ENCODE data around the gene FXYD1. TPM values are rescaled to one million over a fixed set of nuclear protein-coding genes. Genes with fewer than 3 reads are reported as not detected.

Gene FXYD1
- total RNA-seq, 1 donor from 2014 or later = not detected

DNA sequence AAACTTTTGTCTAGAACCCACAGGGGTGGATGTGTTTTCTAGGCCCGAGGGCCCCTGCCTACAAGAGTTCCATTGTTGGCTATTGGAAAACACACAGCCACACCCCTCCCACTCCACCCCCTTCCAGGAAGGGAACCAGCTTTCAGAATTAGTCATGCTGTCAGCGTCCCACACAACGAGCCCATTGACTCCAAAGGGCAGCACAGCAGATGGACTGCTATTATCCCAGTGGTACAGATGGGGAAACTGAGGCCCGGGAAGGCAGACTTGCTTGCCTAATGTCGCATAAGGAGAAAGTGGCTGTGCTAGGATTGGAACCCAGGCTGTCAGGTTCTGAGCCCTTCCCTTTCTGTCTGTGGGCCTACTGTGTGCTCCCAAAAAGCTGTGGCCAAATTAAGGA lies 31.1 kb upstream of the FXYD1 start:
- DNase-seq (ENCODE audit: low read depth in 2 of 2) = peak; percentile 22 to 34

DNA sequence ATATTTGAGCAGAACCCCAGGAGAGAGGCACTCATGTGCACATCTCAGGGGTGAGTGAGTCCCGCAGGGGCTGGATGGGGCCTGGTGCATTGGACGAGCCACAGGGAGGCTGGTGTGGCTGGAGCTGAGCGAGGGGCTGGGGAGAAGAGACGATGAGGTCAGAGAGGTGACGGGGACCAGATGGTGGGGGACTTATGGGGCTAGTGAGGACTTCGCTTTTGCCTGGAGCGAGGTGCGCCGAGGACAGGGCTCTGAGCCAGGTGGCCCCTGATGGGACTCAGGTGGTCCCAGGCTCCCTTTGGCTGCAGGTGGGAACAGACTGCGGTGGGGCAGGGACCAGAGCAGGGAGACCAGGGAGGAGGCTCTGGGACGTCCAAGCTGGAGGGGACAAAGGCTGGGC lies 29.9 kb upstream of the FXYD1 start:
- DNase-seq (ENCODE audit: low read depth in 2 of 2) = no peak

DNA sequence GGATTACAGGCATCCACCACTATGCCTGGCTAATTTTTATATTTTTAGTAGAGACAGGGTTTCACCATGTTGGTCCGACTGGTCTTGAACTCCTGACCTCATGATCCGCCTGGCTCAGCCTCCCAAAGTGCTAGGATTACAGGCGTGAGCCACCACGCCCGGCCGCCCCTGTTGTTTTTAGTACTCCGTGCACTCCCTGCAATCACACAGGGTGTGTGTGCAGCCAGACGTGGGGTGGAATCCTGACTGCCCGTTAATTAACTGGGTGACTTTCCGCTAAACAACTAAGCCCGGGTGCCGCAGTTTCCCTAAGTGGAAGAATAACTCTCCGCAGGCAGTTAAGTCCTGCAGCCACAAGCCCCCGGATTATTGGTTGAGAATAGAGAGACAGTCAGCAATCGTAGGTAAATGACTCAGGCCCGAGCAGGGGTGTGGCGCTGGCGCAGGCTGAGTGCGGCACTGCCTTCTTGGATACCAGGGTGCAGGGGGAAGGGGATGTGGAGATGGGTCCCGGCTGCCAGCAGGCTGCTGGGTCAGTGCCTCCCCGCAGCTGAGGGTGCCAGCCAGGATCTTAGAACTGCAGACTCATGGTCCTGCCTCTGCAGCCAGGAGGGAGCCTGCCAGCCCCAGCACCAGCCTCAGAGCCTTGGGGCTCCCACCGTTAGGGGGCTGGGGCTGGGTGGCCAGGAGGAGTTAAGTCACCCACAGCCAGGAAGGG lies 29.1 kb upstream of the FXYD1 start:
- no peak for DNase-seq (ENCODE audit: low read depth in 2 of 2)

DNA sequence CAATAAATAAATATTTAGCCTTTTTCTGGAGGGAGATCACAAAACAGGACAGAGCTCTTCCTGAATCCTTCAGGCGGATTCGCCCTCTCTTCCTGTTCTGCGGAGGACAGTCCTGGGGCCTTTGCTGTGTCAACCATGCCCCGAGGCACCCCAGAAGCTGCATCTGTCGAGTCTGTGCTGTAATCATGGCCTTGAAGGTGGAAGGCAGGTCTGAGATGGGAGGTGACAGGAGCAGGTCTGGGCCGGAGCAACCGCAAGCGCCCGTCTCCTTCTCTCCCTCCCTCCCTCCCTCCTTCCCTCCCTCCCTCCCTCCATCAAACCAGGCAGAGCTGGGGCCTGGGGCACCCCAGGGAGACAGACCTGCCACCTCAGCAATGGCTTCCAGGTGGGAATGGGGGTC lies 27.6 kb upstream of the FXYD1 start:
- no peak for DNase-seq (ENCODE audit: low read depth in 2 of 2)

DNA sequence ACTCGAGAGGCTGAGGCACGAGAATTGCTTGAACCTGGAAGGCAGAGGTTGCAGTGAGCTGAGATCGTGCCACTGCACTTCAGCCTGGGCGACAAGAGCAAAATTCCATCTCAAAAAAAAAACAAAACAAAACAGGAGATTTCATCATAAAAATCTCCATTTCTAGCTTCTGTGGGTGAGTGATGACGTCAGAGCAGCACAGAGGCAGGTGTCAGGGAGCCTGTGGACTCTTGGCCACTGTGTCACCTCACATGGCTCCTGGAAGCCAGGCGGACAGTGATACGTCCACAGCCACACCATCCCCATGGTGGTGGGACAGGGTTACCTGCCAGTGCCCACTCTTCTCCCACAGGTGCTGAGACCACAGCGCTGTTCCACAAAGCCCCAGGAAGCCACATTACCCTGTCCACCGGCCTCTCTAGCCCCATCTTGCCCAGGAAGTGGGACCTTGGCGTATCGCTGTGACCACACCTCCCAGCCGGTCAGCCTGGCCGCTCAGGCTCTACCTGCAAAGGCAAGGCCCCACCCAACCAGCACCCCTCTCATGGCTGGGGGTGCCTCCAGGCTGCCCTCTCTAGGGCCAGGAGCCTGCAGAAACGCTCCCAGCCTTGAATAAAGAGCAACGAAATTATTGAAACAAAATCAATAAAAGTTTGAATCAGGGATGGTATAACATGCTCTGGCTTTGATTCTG lies 25.5 kb upstream of the FXYD1 start:
- no peak for DNase-seq (ENCODE audit: low read depth in 2 of 2)

DNA sequence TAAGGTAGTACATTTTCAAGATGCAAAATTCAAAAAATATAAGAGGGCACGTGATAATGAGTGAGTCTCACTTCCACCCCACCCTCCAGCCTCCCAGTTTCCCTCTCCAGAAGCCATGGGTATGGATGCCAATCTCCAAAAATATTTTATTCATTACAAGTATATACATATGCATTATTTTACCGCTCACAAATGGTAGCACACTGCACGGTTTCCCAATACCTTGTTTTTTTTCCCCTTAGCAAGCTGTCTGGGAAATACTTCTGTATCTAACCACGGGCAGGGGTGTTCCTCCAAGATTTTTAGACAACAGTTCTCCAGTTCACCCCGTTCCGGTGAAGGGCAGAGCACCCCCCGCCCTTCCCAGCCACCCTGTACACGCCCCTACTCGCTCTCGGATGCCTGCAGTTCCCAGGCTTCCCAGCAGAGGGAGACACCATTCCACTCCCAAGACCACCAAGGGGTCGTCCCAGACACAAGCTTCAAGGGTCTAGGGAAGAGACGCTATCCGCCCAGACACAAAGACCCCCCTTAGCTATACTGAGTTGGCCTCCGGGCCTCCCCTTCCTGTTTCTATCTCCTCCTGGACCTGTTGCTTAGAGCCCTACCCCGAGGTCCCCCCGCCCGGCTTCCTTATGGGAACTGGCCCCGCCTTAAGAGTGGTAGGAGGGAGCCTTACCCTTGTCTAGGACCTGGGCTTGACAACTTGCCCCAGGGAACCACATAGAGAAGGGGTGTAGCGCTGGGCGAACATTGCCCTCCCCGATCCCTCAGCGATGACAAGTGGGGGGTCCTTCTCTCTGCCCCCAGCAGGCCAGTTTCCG lies 24.1 kb upstream of the FXYD1 start:
- DNase-seq (ENCODE audit: low read depth in 2 of 2) = peak; percentile 38 to 67

DNA sequence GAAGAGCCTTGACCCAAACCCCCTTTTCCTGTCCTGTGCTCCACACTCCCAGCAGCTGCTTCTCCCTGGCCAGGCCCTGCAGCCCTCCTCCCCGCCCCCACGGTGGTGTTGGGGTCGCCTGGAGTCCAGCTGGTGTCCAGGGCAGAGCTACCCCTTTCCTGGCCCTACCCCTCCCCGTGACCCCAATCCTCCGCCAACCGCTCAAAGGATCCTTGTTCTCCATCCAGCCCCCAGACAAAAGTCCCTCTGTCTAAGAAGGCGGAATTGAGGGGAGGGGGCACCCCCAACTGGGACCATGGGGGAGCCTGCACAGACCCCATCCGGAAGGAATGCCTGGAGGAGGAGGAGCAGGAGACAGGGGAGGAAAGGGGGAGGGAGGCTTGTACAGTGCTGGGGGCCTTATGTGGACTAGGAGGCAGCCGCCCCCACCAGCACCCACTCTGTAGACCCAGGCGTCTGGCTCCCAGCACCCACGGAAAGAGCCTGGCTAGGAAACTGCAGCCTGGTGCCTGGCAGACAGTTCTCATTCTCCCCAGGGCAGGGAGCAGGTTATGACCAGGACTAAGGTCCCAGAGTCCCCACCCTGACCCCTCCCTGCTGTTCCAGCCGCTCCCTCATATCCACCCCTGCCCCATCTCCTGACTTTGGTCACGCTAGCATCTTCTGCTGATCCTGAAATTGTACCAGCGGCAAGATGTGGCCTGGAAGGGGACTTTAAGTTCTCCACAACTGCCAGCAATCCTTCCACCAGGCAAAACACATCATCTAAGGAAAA lies 23.3 kb upstream of the FXYD1 start, which contains the start of gene FXYD3:
Gene FXYD3, plus strand, starts transcription at position 647 of the 775 bp plus-strand sequence. CDS start 3,554 bp downstream, outside the sequence.
- DNase-seq (ENCODE audit: low read depth in 2 of 2) = no peak

DNA sequence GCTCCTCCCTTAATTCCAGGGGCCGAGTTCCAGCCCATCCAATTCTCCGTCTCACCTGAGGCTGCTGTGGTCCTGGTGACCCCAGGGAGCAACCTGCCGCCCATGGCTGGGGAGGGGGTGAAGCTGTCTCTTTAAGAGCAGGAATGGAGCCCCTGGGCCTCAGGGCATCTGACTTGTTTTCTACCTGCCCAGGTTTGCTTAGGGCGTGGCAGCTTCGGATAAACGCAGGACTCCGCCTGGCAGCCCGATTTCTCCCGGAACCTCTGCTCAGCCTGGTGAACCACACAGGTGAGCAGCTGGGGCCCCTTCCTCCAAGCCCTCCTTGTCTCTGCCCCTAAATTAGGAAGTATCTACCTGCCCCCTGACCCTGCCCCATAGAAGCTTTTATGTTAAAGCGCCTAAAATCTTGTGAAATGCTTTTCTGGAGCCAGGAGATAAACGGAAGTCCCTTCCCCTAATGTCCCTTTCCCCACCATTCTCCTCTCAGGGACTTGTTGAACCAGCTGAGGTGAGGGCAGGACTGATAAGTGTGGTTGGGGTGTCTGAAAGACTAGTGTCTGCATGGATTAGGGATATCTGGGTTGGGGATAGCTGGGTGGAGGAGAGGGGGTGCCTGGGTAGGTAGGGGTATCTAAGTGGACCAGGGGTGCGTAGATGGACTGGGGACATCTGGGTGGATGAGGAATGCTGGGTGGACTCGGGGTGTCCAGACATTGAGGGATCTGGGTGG lies 22.4 kb upstream of the FXYD1 start:
- DNase-seq (ENCODE audit: low read depth in 2 of 2) = no peak

DNA sequence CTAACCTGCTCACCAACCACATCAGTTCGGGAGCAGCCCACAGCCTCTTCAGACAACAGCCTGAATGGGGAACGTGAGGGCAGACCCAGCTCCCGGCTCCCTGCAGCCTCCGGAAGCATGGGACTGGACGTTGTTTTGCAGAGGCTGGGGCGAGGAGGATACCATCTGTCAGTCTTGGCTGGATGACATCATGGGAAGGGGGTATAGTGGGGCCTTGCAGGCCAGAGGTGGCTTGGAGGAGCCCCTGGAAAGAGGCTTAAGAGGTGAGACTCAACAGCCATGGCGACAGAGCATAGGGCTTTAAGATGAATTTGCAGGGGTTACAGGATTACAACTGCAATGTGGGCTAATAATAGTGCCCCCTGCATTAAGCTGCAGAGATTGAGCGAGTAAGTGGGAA lies 21.5 kb upstream of the FXYD1 start:
- no peak for DNase-seq (ENCODE audit: low read depth in 2 of 2)

DNA sequence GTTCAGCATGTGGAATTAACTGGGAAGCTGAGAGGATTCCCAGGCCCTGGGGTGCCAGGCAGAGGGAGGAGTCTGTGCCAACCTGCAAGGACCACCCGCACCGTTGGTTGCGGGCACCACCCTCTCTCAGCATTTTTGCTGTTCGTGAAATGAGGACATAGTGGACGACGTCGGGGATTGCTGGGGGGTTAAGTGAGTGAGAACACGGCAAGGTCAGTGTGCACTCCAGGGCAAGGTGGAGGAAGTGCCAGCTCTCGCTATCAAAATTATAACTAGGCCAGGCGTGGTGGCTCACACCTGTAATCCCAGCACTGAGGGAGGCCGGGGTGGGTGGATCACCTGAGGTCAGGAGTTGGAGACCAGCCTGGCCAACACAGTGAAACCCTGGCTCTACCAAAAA lies 20.8 kb upstream of the FXYD1 start:
- no peak for DNase-seq (ENCODE audit: low read depth in 2 of 2)

DNA sequence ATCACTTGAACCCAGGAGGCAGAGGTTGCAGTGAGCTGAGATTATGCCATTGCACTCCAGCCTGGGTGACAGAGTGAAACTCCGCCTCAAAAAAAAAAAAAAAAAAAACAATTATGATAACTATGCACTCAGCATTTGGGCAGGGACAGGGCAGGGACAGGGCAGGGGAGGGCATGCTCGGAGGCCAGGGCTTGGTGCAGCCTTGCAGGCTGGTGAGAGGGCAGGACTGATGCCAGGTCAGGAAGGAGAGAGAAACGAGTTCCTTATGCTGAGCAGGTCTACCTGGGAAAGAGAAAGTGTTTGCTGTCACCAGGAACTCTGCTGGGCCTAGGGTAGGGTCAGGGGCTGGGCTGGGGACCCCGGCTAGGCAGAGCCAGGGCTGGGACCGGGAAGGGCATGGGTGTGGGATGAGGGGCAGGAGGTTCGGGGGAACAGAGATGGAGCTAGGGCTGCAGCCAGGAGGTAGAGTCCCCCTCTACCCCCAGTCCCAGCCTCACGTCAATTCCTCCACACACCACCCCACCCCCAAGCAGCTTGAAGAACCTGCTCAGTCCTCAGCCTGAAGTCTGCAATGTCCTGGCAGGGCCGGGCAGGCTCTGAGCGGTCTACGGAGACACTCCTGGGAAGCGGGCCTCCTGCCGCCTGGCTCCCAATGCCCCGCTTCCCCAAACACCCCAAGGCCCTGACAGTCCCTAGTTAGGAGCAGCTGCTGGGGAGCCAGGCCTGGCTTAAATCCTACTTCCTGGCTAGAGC lies 20.2 kb upstream of the FXYD1 start:
- no peak for DNase-seq (ENCODE audit: low read depth in 2 of 2)

DNA sequence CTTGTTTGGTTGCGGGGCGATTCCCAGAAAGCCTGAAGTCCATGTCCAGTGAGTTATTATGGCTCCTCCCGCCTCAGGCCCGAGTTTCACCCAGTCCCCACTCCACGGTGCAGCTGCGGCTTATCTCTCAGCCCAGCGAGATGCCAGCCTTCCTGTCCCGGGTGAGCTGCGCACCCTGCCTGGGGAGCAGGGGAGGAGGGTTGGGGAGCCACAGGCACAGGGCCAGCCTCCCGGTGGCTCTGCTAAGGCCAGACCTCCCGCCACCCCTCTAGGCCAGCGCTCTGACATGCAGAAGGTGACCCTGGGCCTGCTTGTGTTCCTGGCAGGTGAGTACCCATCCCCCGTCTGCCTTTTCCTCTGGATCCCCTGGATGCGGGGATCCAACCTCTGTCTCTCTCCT lies 19.5 kb upstream of the FXYD1 start:
- DNase-seq (ENCODE audit: low read depth in 2 of 2) = no peak

DNA sequence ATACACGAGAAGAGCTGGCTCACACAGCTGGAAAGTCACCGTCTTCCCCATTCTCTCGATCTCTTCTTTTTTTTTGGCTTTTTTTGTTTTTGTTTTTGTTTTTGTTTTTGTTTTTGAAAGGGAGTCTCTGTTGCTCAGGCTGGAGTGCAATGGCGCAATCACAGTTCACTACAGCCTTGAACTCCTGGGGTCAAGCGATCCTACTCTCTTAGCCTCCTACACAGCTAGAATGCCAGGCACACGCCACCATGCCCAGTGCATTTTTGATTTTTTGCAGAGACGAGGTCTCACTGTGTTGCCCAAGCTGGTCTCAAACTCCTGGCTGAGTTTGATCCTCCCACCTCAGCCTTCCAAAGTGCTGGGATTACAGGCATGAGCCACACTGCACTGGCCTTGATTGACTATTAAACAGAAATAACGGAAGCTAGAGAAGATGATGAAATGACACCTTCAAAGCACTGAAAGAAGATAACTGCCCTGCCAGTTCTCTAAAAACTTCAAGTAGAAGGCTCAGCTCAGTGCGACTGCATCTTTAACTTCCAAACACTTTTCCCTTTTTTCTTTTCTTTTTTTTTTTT lies 19.0 kb upstream of the FXYD1 start:
- no peak for DNase-seq (ENCODE audit: low read depth in 2 of 2)

DNA sequence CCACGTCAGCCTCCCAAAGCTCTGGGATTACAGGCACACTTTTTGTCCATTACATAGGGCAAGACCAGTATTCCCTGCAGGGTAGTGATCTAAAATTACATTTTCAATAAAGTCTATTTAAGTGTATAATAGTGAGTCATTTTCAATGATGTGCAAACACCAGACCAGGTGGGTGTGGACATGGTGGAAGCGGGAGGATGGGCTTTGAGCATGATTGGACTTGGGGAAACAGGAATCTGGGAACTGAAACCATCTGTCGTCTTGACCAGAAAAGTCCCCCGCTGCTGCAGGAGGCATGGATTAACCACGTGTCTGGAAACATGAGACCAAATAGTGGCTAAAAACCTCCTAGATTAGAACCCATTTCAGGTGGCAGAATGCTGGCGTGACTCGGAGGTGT lies 18.1 kb upstream of the FXYD1 start:
- no peak for DNase-seq (ENCODE audit: low read depth in 2 of 2)

DNA sequence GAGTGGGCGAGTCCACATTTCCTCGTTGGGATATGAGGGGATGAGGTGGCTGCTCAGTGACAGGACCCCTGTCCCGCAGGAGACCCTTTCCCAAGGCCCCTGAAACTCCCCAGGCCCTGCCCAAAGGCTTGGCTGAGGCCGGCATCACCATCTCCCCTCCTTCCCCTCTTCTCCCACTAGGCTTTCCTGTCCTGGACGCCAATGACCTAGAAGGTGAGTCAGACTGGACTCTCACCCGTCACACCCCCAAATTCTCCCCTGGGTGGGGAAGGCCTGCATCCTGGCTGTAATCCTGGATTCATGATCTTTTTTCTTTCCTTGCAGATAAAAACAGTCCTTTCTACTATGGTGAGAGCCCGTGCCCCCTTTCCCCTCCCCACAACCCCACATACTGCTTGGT lies 17.7 kb upstream of the FXYD1 start:
- DNase-seq (ENCODE audit: low read depth in 2 of 2) = no peak

DNA sequence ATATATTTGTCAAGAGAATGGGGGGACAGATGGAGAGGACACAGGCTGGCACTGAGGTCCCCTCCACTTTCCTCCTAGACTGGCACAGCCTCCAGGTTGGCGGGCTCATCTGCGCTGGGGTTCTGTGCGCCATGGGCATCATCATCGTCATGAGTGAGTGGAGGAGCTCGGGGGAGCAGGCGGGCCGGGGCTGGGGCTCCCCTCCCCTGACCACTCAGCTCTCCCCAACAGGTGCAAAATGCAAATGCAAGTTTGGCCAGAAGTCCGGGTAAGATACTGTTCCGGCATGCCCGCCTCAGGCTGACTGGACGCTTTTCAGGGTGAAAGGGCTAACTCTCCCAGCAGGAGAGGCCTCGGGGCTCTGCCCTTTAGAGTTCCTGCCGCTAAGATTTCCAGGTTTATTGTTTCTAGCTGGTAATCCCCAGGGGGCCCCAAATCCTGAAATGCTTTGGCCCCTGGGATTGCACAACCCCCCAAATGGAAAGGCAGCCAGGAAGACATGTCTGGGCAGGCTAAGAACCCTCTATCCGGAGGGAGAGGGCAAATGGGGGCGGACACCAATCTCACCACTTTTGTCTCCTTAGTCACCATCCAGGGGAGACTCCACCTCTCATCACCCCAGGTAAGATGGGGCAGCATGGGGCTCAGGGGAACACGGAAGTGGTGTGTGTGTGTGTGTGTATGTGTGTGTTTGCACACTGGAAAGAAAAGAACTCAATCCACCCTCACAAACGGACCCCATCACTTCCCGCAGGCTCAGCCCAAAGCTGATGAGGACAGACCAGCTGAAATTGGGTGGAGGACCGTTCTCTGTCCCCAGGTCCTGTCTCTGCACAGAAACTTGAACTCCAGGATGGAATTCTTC lies 15.7 kb upstream of the FXYD1 start:
- DNase-seq (ENCODE audit: low read depth in 2 of 2) = no peak

DNA sequence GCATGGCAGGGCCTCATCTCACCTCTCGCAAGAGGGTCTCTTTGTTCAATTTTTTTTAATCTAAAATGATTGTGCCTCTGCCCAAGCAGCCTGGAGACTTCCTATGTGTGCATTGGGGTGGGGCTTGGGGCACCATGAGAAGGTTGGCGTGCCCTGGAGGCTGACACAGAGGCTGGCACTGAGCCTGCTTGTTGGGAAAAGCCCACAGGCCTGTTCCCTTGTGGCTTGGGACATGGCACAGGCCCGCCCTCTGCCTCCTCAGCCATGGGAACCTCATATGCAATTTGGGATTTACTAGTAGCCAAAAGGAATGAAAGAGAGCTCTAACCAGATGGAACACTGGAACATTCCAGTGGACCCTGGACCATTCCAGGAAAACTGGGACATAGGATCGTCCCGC lies 15.1 kb upstream of the FXYD1 start:
- no peak for DNase-seq (ENCODE audit: low read depth in 2 of 2)

DNA sequence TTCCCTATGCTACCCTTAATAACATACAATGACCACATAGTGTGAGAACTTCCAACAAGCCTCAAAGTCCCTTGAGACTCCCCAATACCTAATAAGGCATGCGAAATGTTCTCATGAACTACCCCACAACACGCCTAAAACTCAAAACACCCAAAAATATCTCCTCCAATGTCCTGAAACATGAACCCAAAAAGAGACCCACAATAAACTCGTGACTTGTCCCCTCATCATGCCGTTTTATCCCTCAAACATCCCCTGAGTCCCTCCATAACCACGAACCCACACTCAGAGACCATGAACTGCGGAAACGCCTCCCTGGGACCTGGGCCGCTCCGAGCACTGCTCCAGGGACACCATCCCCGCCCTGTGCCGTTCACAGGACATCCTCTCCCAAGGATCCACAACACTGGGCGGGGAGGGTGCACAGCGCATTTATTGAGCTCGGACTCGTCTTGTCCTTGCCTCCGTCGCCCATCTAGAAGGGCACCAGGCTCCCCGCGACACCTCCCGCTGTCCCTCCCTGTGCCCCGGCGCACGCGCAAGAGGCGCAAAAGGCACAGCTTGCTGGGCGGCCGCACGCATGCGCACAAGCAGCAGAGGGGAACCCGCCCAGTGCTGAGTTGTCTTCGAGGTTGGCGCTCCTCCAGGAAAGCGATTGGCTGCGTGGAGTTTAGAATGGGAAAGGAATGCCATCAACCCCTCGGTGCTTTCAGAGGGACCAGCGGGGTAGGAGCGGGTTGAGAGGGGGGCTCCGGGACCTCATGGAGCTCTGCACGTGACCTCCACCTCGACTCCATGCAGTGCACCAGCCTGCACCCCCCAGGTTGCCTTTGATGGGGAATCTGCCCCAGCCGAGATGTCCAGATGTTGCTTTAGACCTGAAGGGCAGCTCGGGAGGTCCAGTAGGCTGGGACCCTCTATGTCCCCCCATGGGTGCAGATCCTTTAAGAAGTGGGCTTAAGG lies 14.2 kb upstream of the FXYD1 start:
- DNase-seq (ENCODE audit: low read depth in 2 of 2) = peak; percentile 91 to 92

Data from lung microvascular endothelial cell (primary cell).